Activated CD4-positive, alpha-beta T cell treated with anti-CD3 and anti-CD28 coated beads for 48 hours (primary cell): Measurements from ENCODE around the gene APOLD1.
"Not testable (repeated sequence)": the region's sequence is repeated elsewhere in the genome, so short reads cannot be mapped to it uniquely, and the experiment has no call there.

Experiments
- DNase-seq: peaks from one replicate; pipeline ENCODE4 v3.0.0-alpha.2; 2020

APOLD1 gene

GRCh38 chr12:12784911-12785814 is at the start of gene APOLD1:
TSS of gene APOLD1 (plus strand) at chr12:12785659. CDS start at chr12:12785692, 33 bp downstream.
- peak; percentile 24 for DNase-seq

GRCh38 chr12:12736759-12737676 is 48.4 kb upstream of the APOLD1 start:
- peak; percentile 42 for DNase-seq

GRCh38 chr12:12738152-12738551 is 47.3 kb upstream of the APOLD1 start:
- not testable (repeated sequence) for DNase-seq

GRCh38 chr12:12741660-12742059 is 43.8 kb upstream of the APOLD1 start:
- no peak for DNase-seq

- no peak for DNase-seq
Measured at GRCh38 chr12:12744546-12745305, 40.7 kb upstream of the APOLD1 start.

GRCh38 chr12:12745576-12746211 is 39.8 kb upstream of the APOLD1 start:
- no peak for DNase-seq

- no peak for DNase-seq
Measured at GRCh38 chr12:12747278-12747677, 38.2 kb upstream of the APOLD1 start.

GRCh38 chr12:12748044-12748443 is 37.4 kb upstream of the APOLD1 start:
- DNase-seq = no peak

GRCh38 chr12:12749433-12749832 is 36.0 kb upstream of the APOLD1 start:
- DNase-seq = no peak

- DNase-seq = no peak
Measured at GRCh38 chr12:12755923-12756322, 29.5 kb upstream of the APOLD1 start.

GRCh38 chr12:12757121-12757520 is 28.3 kb upstream of the APOLD1 start:
- DNase-seq = no peak

- DNase-seq = no peak
Measured at GRCh38 chr12:12759234-12759915, 26.1 kb upstream of the APOLD1 start.

GRCh38 chr12:12764824-12765223 is 20.6 kb upstream of the APOLD1 start:
- no peak for DNase-seq

- no peak for DNase-seq
Measured at GRCh38 chr12:12770262-12770661, 15.2 kb upstream of the APOLD1 start.

GRCh38 chr12:12774791-12775190 is 10.7 kb upstream of the APOLD1 start:
- no peak for DNase-seq

GRCh38 chr12:12776261-12776660 is 9.2 kb upstream of the APOLD1 start:
- DNase-seq = no peak

- no peak for DNase-seq
Measured at GRCh38 chr12:12777092-12777491, 8.4 kb upstream of the APOLD1 start.

- DNase-seq = no peak
Measured at GRCh38 chr12:12779007-12779406, 6.5 kb upstream of the APOLD1 start.

- no peak for DNase-seq
Measured at GRCh38 chr12:12779529-12779928, 5.9 kb upstream of the APOLD1 start.

- no peak for DNase-seq
Measured at GRCh38 chr12:12784116-12784515, 1.3 kb upstream of the APOLD1 start.

- no peak for DNase-seq
Measured at GRCh38 chr12:12786351-12786705, 869 bp downstream of the APOLD1 start.
